Measurements from ENCODE around the gene GOSR2. TPM values are rescaled to one million over a fixed set of nuclear protein-coding genes. Genes with fewer than 3 reads are reported as not detected.

GOSR2 gene
- total RNA-seq (ENCODE audit: unreplicated experiment): 62.4 TPM
- long read RNA-seq, transcript GOSR2-232 (6 exons, 3,964 nt): major isoform, 18 of 36 reads
- long read RNA-seq, partial matches to known transcripts: 1 of 36 reads
- long read RNA-seq, other reads (novel, unspliced or antisense): 5 of 36 reads

DNA sequence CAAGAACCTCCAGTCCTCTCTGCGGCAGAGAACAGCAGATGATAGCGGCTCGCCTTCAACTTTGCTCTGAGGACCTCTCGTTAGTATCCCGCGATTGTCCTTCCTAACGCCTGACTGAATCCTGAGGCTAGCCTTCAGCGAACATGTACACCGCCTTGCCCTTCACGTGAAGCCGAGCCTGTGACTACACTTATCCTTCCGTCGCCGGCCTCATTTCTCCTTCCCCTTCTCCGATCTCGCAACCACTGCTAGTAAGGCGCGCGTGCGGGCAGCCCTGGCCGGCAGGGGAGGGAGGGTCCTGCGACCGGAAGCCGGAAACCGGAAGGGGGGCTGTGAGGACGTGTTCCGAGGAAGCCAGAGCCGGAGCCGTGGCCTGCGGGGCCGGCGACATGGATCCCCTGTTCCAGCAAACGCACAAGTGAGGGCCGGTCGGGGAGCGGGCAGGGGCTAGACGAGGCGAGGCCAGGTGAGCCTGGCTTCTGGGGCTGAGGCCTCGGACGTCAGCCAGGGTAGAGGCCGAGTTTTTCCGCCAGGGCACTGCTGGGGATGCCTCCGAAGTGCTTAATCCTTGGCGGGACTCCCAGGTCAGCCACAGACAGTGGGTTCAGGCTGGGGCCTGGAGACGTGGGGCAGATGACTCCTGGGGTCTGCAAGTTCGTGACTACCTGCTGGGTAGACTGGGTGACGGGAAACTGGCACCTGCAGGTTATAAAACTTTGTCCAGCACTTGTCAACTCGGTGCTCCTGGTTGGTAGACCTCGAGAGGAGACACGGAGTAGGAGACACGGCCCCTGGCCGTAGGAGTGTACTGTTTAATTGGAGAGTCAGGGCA lies at the start of gene GOSR2:
Gene GOSR2, plus strand, starts transcription at position 357 of the 832 bp plus-strand sequence. Its CDS starts 33 bp downstream, at position 390.
- Mint-ChIP-seq H3K27me3 (ENCODE audit: unreplicated experiment) (peaks cover 1% of the 10 kb centered on the region), H3K9me3 (ENCODE audit: unreplicated experiment) (peaks cover 4% of the 10 kb centered on the region), H3K27ac (ENCODE audit: unreplicated experiment) (peak within 1 kb of the TSS; percentile 100), H3K4me1 (ENCODE audit: low read depth, unreplicated experiment) (peaks cover 6% of the 10 kb centered on the region), H3K4me3 (ENCODE audit: unreplicated experiment) (peak within 1 kb of the TSS; percentile 96), H3K36me3 (ENCODE audit: unreplicated experiment) (no peaks in the 10 kb centered on the region)
- peak; percentile 92 for DNase-seq
- TF ChIP-seq, protein P1, sequence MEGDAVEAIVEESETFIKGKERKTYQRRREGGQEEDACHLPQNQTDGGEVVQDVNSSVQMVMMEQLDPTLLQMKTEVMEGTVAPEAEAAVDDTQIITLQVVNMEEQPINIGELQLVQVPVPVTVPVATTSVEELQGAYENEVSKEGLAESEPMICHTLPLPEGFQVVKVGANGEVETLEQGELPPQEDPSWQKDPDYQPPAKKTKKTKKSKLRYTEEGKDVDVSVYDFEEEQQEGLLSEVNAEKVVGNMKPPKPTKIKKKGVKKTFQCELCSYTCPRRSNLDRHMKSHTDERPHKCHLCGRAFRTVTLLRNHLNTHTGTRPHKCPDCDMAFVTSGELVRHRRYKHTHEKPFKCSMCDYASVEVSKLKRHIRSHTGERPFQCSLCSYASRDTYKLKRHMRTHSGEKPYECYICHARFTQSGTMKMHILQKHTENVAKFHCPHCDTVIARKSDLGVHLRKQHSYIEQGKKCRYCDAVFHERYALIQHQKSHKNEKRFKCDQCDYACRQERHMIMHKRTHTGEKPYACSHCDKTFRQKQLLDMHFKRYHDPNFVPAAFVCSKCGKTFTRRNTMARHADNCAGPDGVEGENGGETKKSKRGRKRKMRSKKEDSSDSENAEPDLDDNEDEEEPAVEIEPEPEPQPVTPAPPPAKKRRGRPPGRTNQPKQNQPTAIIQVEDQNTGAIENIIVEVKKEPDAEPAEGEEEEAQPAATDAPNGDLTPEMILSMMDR (IDR thresholded peaks at IDR 0.05; ENCODE audit: partially characterized antibody, unreplicated experiment): no peak

DNA sequence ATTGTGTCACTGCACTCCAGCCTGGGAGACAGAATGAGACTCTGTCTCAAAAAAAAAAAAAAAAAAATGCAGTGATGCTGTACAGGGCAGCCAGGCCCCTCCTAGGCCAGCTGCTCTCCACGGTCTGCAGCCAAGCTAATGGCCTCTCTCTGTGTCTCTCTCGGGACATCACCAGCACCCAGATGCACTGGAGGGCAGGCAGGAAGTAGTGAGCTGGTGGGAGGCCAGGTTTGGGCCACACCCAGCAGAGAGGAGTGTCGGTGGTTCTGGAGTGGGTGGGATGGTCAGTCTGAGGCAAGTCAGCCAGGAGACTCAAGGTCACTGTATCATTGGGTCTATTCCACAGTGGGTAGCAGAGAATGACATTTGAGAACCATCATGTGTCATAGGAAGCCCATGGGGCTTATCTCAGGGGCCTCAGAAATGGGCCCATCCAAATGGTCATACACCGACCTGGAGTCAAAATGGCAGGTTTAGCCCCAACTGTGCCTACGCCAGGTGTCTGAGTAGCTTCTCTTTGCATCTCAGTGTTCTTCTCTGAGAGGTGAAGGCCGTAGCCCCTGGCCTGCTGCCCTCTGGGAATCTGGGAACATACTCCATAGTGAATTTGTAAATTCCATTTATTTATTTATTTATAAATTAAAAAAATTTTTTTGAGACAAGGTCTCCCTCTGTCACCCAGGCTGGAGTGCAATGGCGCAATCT lies 48.9 kb upstream of the GOSR2 start:
- Mint-ChIP-seq H3K36me3 (ENCODE audit: unreplicated experiment) (no peaks in the 10 kb centered on the region), H3K4me1 (ENCODE audit: low read depth, unreplicated experiment) (peaks cover 3% of the 10 kb centered on the region), H3K27ac (ENCODE audit: unreplicated experiment) (no peak overlapping the region), H3K4me3 (ENCODE audit: unreplicated experiment) (no peak overlapping the region), H3K27me3 (ENCODE audit: unreplicated experiment) (peaks cover 6% of the 10 kb centered on the region), H3K9me3 (ENCODE audit: unreplicated experiment) (no peaks in the 10 kb centered on the region)
- TF ChIP-seq, protein P1 (IDR thresholded peaks at IDR 0.05; ENCODE audit: partially characterized antibody, unreplicated experiment): no peak
- DNase-seq: no peak

DNA sequence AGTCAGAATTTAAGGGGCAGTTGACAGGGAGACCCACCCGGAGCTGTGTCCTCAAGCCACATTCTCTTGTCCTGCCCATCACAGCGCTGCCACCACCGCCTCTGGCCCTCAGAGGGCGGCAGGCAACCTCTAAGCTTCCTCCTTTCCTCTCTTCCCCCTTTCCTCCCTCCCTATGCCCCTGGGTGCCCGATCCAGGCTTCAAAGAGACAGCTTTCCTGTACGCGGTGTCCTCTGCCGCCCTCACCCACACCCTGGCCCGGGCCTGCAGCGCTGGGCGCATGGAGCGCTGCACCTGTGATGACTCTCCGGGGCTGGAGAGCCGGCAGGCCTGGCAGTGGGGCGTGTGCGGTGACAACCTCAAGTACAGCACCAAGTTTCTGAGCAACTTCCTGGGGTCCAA lies 48.1 kb upstream of the GOSR2 start:
- no peaks in the 10 kb centered on the region for H3K9me3 Mint-ChIP-seq (ENCODE audit: unreplicated experiment)
- no peaks in the 10 kb centered on the region for H3K36me3 Mint-ChIP-seq (ENCODE audit: unreplicated experiment)
- no peak overlapping the region for H3K4me3 Mint-ChIP-seq (ENCODE audit: unreplicated experiment)
- TF ChIP-seq, protein P1 (IDR thresholded peaks at IDR 0.05; ENCODE audit: partially characterized antibody, unreplicated experiment): no peak
- no peak overlapping the region for H3K27ac Mint-ChIP-seq (ENCODE audit: unreplicated experiment)
- no peak for DNase-seq
- peaks cover 4% of the 10 kb centered on the region for H3K27me3 Mint-ChIP-seq (ENCODE audit: unreplicated experiment)
- peaks cover 3% of the 10 kb centered on the region for H3K4me1 Mint-ChIP-seq (ENCODE audit: low read depth, unreplicated experiment)

DNA sequence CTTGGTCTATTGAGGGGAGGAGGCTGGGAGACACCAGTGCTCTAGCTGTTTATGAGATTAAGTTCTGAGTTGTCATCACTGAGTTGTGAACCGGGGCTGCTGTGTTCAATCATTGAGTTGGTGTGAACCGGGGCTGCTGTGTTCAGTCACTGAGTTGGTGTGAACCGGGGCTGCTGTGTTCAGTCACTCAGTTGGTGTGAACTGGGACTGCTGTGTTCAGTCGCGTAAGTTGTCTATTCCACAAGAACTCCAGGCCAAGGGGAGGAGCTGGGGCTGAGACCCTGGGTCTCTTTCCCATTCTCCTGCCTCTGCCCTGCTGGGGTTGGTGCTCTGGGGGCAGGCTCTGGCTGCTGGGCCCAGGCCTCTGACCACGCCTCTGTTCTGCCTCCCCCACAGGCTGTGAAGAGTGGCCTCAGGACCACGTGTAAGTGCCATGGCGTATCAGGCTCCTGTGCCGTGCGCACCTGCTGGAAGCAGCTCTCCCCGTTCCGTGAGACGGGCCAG lies 47.1 kb upstream of the GOSR2 start:
- peaks cover 3% of the 10 kb centered on the region for H3K4me1 Mint-ChIP-seq (ENCODE audit: low read depth, unreplicated experiment)
- H3K27me3 Mint-ChIP-seq (ENCODE audit: unreplicated experiment): peaks cover 6% of the 10 kb centered on the region
- H3K36me3 Mint-ChIP-seq (ENCODE audit: unreplicated experiment): no peaks in the 10 kb centered on the region
- TF ChIP-seq, protein P1 (IDR thresholded peaks at IDR 0.05; ENCODE audit: partially characterized antibody, unreplicated experiment): no peak
- DNase-seq: no peak
- H3K9me3 Mint-ChIP-seq (ENCODE audit: unreplicated experiment): no peaks in the 10 kb centered on the region
- H3K4me3 Mint-ChIP-seq (ENCODE audit: unreplicated experiment): no peak overlapping the region
- no peak overlapping the region for H3K27ac Mint-ChIP-seq (ENCODE audit: unreplicated experiment)

All from glutamatergic neuron (in vitro differentiated cells).